GM23338 (cell line): ENCODE data around the gene MYO18B. TPM values are rescaled to one million over a fixed set of nuclear protein-coding genes. Genes with fewer than 3 reads are reported as not detected.
A peak's percentile ranks its signal among the peaks of the same experiment; 100 is the strongest.

Experiments
- ATAC-seq: fragments of 200-7000 bp; cut with Tn5 transposase; 3 replicates; pipeline ENCODE4 v1.9.1; 2020
- DNase-seq: peaks from one replicate; pipeline ENCODE4 v3.0.0-alpha.2; 2015; ENCODE audit warnings: low spot score
- H2AFZ ChIP-seq: fragments of 200-600 bp; sonication (generic); 2 replicates; pipeline ENCODE4 v1.8.0; 2016; ENCODE audit warnings: antibody characterized with exemption, mild to moderate bottlenecking, moderate library complexity
- H3F3A ChIP-seq: fragments of 200-600 bp; sonication (generic); replicated peaks from 2 replicates; pipeline ENCODE4 v1.8.0; 2017; ENCODE audit warnings: antibody characterized with exemption, mixed run types, low read depth
- H3K27ac ChIP-seq: fragments of 200-600 bp; sonication (generic); 2 replicates; pipeline ENCODE4 v1.6.1; 2016; ENCODE audit warnings: low read depth
- H3K27me3 ChIP-seq: fragments of 200-600 bp; sonication (generic); 2 replicates; pipeline ENCODE4 v1.8.0; 2016; ENCODE audit warnings: mild to moderate bottlenecking, mixed run types, moderate library complexity; ENCODE audit not compliant: insufficient read depth
- H3K36me3 ChIP-seq: fragments of 200-600 bp; sonication (generic); 2 replicates; pipeline ENCODE4 v1.8.0; 2016; ENCODE audit warnings: mild to moderate bottlenecking; ENCODE audit not compliant: insufficient read depth
- H3K4me1 ChIP-seq: fragments of 200-600 bp; sonication (generic); 2 replicates; pipeline ENCODE4 v1.8.0; 2016; ENCODE audit warnings: mild to moderate bottlenecking, moderate library complexity; ENCODE audit not compliant: insufficient read depth
- H3K4me2 ChIP-seq: fragments of 200-600 bp; sonication (generic); 2 replicates; pipeline ENCODE4 v1.7.1; 2017; ENCODE audit warnings: mixed run types
- H3K4me3 ChIP-seq: fragments of 200-600 bp; sonication (generic); 2 replicates; pipeline ENCODE4 v1.6.1; 2016; ENCODE audit warnings: mixed run types
- H3K79me2 ChIP-seq: fragments of 200-600 bp; sonication (generic); replicated peaks from 2 replicates; pipeline ENCODE4 v1.8.0; 2017; ENCODE audit warnings: mild to moderate bottlenecking; ENCODE audit not compliant: insufficient read depth
- H3K9me2 ChIP-seq: fragments of 200-600 bp; sonication (generic); 2 replicates; pipeline ENCODE4 v1.8.0; 2017; ENCODE audit not compliant: insufficient read depth
- H4K20me1 ChIP-seq: fragments of 200-600 bp; sonication (generic); replicated peaks from 2 replicates; pipeline ENCODE4 v1.8.0; 2017; ENCODE audit warnings: mild to moderate bottlenecking; ENCODE audit not compliant: insufficient read depth
- H3K27ac Mint-ChIP-seq: 2 replicates; pipeline ENCODE4 v1.8.0; 2020; ENCODE audit warnings: inconsistent platforms, mild to moderate bottlenecking, moderate library complexity, mixed read lengths
- H3K27me3 Mint-ChIP-seq: 3 replicates; pipeline ENCODE4 v1.8.0; 2022; ENCODE audit warnings: low read depth, mild to moderate bottlenecking, moderate library complexity, mixed read lengths, inconsistent platforms; ENCODE audit not compliant: insufficient read depth, poor library complexity
- H3K36me3 Mint-ChIP-seq: 3 replicates; pipeline ENCODE4 v1.8.0; 2021; ENCODE audit warnings: low read depth, mild to moderate bottlenecking, inconsistent platforms, moderate library complexity, mixed read lengths
- H3K4me1 Mint-ChIP-seq: 3 replicates; pipeline ENCODE4 v1.8.0; 2020; ENCODE audit warnings: mild to moderate bottlenecking, inconsistent platforms, mixed read lengths
- H3K4me3 Mint-ChIP-seq: 3 replicates; pipeline ENCODE4 v1.8.0; 2021; ENCODE audit warnings: moderate library complexity, mild to moderate bottlenecking, inconsistent platforms, mixed read lengths
- H3K9me3 Mint-ChIP-seq: 3 replicates; pipeline ENCODE4 v1.8.0; 2020; ENCODE audit warnings: moderate library complexity, mild to moderate bottlenecking, inconsistent platforms, mixed read lengths
- CTCF ChIP-seq, 2 experiments: fragments of 200-600 bp in 1 of 2; sonication (generic) in 1 of 2; conservative IDR thresholded peaks; 2 replicates each; pipeline versions ENCODE4 v1.5.1 to v1.6.1; 2016 to 2017; ENCODE audit warnings: antibody characterized with exemption in 2 of 2, low read depth in 2 of 2, mild to moderate bottlenecking in 2 of 2, moderate library complexity in 1 of 2
- EZH2phosphoT487 ChIP-seq: fragments of 200-600 bp; sonication (generic); IDR thresholded peaks from one replicate; pipeline ENCODE4 v1.8.1; 2018; ENCODE audit warnings: antibody characterized with exemption; ENCODE audit not compliant: unreplicated experiment
- STAT1 ChIP-seq: IDR thresholded peaks from one replicate; pipeline ENCODE4 v1.6.1; 2016; ENCODE audit warnings: antibody characterized with exemption; ENCODE audit not compliant: unreplicated experiment
- ZNF331 ChIP-seq: fragments of 250-450 bp; sonication (Bioruptor Pico); IDR thresholded peaks from 2 replicates; pipeline ENCODE4 v1.5.0; 2020; ENCODE audit warnings: low read depth, mild to moderate bottlenecking, moderate library complexity
- ZNF462 ChIP-seq: fragments of 250-450 bp; sonication (Bioruptor Pico); IDR thresholded peaks from 2 replicates; pipeline ENCODE4 v1.5.0; 2020; ENCODE audit warnings: mild to moderate bottlenecking, moderate library complexity
- polyA plus RNA-seq: library from polyadenylated mRNA; unstranded; fragments of >200 nt; fragmentation: Nextera tagmentation; extraction: Ambion mirVana; gene quantifications from 2 replicates; pipeline ENCODE4 v1.2.1, GENCODE V29; 2016
- total RNA-seq: library from RNA; depleted of rRNA; stranded (reverse); fragments of >200 nt; shearing (Covaris generic); gene quantifications from 2 replicates; pipeline ENCODE4 v1.2.3, GENCODE V29; 2014

MYO18B gene
- total and polyA plus RNA-seq, 2 experiments from 2014 or later: 0.36 to 0.45 TPM

- no peak for TF ChIP-seq ZNF462 (CRISPR knock-in tag)
- TF ChIP-seq EZH2phosphoT487: no peak
- no peak for TF ChIP-seq CTCF (conservative IDR thresholded peaks at IDR 0.05; ENCODE audit: low read depth in 2 of 2)
Observed at GRCh38 chr22:25714739-25715138, 27.2 kb upstream of the MYO18B start (continued).

GRCh38 chr22:25716637-25717036, 25.4 kb upstream of the MYO18B start:
- no peak overlapping the region for H3K27ac Mint-ChIP-seq
- H3K4me1 Mint-ChIP-seq: peaks cover 4% of the 10 kb centered on the region; the same call in 1 of the 3 replicates
- H3K36me3 ChIP-seq: no peaks in the 10 kb centered on the region
- H3K79me2 ChIP-seq: no peaks in the 10 kb centered on the region
- H3K4me2 ChIP-seq: no peak overlapping the region
- H3K36me3 Mint-ChIP-seq: peaks cover 8% of the 10 kb centered on the region
- no peaks in the 10 kb centered on the region for H3K27me3 ChIP-seq
- H2AFZ ChIP-seq: no peak overlapping the region
- peaks cover 10% of the 10 kb centered on the region; the same call in 1 of the 2 replicates for H4K20me1 ChIP-seq
- H3F3A ChIP-seq: no peaks in the 10 kb centered on the region
- H3K27ac ChIP-seq: no peak overlapping the region
- no peaks in the 10 kb centered on the region for H3K9me2 ChIP-seq
- no peaks in the 10 kb centered on the region for H3K4me1 ChIP-seq
- no peak for DNase-seq
- H3K4me3 Mint-ChIP-seq: no peak overlapping the region
- peak; percentile 36; the same call in 1 of the 3 replicates for ATAC-seq
- H3K9me3 Mint-ChIP-seq: no peaks in the 10 kb centered on the region
- H3K27me3 Mint-ChIP-seq: no peaks in the 10 kb centered on the region
- H3K4me3 ChIP-seq: no peak overlapping the region
- no peak for TF ChIP-seq ZNF462 (CRISPR knock-in tag)
- no peak for TF ChIP-seq STAT1
- TF ChIP-seq ZNF331: no peak
